ENCODE data around the gene CCDC91.
"Not testable (repeated sequence)": the region's sequence is repeated elsewhere in the genome, so short reads cannot be mapped to it uniquely, and the experiment has no call there.

Gene CCDC91

GRCh38 chr12:28471762-28472161, 281.5 kb downstream of the CCDC91 start:
- DNase-seq: not testable (repeated sequence)

GRCh38 chr12:28476206-28476605, 285.9 kb downstream of the CCDC91 start:
- not testable (repeated sequence) for DNase-seq

GRCh38 chr12:28479097-28479496, 288.8 kb downstream of the CCDC91 start:
- DNase-seq: not testable (repeated sequence)

GRCh38 chr12:28479683-28480082, 289.4 kb downstream of the CCDC91 start:
- no peak for DNase-seq

GRCh38 chr12:28484156-28484555, 293.9 kb downstream of the CCDC91 start:
- DNase-seq: no peak

GRCh38 chr12:28486521-28486920, 296.3 kb downstream of the CCDC91 start:
- DNase-seq: no peak

GRCh38 chr12:28489246-28489645, 299.0 kb downstream of the CCDC91 start:
- no peak for DNase-seq

GRCh38 chr12:28497889-28498411, 307.7 kb downstream of the CCDC91 start:
- no peak for DNase-seq

- DNase-seq: no peak
Measured at GRCh38 chr12:28498850-28499249, 308.6 kb downstream of the CCDC91 start.

GRCh38 chr12:28500373-28501024, 310.2 kb downstream of the CCDC91 start:
- no peak for DNase-seq

- no peak for DNase-seq
Measured at GRCh38 chr12:28506271-28506670, 316.0 kb downstream of the CCDC91 start.

GRCh38 chr12:28507033-28507432, 316.8 kb downstream of the CCDC91 start:
- no peak for DNase-seq

GRCh38 chr12:28507867-28508266, 317.6 kb downstream of the CCDC91 start:
- no peak for DNase-seq

GRCh38 chr12:28512406-28512805, 322.1 kb downstream of the CCDC91 start:
- DNase-seq: no peak

- no peak for DNase-seq
Measured at GRCh38 chr12:28512876-28513275, 322.6 kb downstream of the CCDC91 start.

GRCh38 chr12:28513983-28514382, 323.7 kb downstream of the CCDC91 start:
- DNase-seq: no peak

GRCh38 chr12:28517101-28517500, 326.8 kb downstream of the CCDC91 start:
- DNase-seq: no peak

GRCh38 chr12:28527631-28528249, 337.5 kb downstream of the CCDC91 start:
- DNase-seq: no peak

GRCh38 chr12:28535216-28535615, 345.0 kb downstream of the CCDC91 start:
- no peak for DNase-seq

GRCh38 chr12:28536088-28536487, 345.8 kb downstream of the CCDC91 start:
- DNase-seq: no peak

GRCh38 chr12:28537474-28537873, 347.2 kb downstream of the CCDC91 start:
- DNase-seq: no peak

GRCh38 chr12:28539691-28540323, 349.6 kb downstream of the CCDC91 start:
- DNase-seq: no peak

GRCh38 chr12:28540324-28540714, 350.1 kb downstream of the CCDC91 start:
- no peak for DNase-seq

Measured in NCI-H510A (cell line).